Uterus (tissue), 4 donors: ENCODE data around the gene ANKRD13B. TPM values are rescaled to one million over a fixed set of nuclear protein-coding genes. Genes with fewer than 3 reads are reported as not detected.

Source experiments
- DNase-seq, 2 donors: peaks; one replicate each; pipeline ENCODE4 v3.0.0-alpha.2; 2019 to 2020
- H3K27ac ChIP-seq, 2 donors: fragments of 200-600 bp; sonication (generic); 1 replicate in 1 of 2; 2 replicates in 1 of 2; pipeline ENCODE4 v1.5.1; 2016 to 2018
- H3K27me3 ChIP-seq, 2 donors: fragments of 200-600 bp; sonication (generic); one replicate each; pipeline ENCODE4 v1.5.1; 2018 to 2019; ENCODE audit warnings: control low read depth in 1 of 2
- H3K36me3 ChIP-seq, 2 donors: fragments of 200-600 bp; sonication (generic); one replicate each; pipeline ENCODE4 v1.5.1; 2019; ENCODE audit warnings: control low read depth in 1 of 2
- H3K4me1 ChIP-seq, 2 donors: fragments of 200-600 bp; sonication (generic); one replicate each; pipeline ENCODE4 v1.5.1; 2018 to 2019; ENCODE audit warnings: control low read depth in 1 of 2
- H3K4me3 ChIP-seq, 2 donors: fragments of 200-600 bp; sonication (generic); 1 replicate in 1 of 2; 2 replicates in 1 of 2; pipeline ENCODE4 v1.5.1; 2018 to 2019; ENCODE audit warnings: mild to moderate bottlenecking in 1 of 2
- H3K9me3 ChIP-seq, 2 donors: fragments of 200-600 bp; sonication (generic); one replicate each; pipeline ENCODE4 v1.5.1; 2019; ENCODE audit warnings: control low read depth in 1 of 2
- POLR2A ChIP-seq, 2 donors: fragments of 450-650 bp; IDR thresholded peaks; one replicate each; pipeline ENCODE4 v1.6.1; 2016; ENCODE audit warnings: antibody characterized with exemption in 2 of 2, mild to moderate bottlenecking in 1 of 2, moderate library complexity in 1 of 2
- intact Hi-C: fragments of 100-400 bp; cut with DNase I; formaldehyde crosslinking; loops from one replicate; pipeline ENCODE4 v1.15.1; 2023; ENCODE audit warnings: low total_unique reads
- total RNA-seq, 4 donors: library from RNA; depleted of rRNA in 3 of 4; stranded (reverse); fragments of >200 nt in 3 of 4; gene quantifications; one replicate each; pipeline versions ENCODE4 v1.1.0 to v1.2.4, GENCODE V29; 2014 to 2023
- TF ChIP-seq, protein P1 (sequence below), 4 experiments: fragments of 200-600 bp in 2 of 4; fragments of 450-650 bp in 2 of 4; sonication (generic) in 2 of 4; IDR thresholded peaks; one replicate each; pipeline ENCODE4 v1.5.1; 2016 to 2019; ENCODE audit warnings: antibody characterized with exemption in 4 of 4, mild to moderate bottlenecking in 2 of 4, moderate library complexity in 1 of 4
- donor health status: DM: yes; HTN: yes; CAD: no.

ANKRD13B gene
- total RNA-seq, 4 donors from 2014 or later = 2.8 to 17.0 (median 12.7) TPM

- Histone ChIP-seq H3K27me3 (peaks cover 0 to 11% of the 10 kb centered on the region in 2 donors), H3K27ac (no peak overlapping the region), H3K4me3 (no peak overlapping the region), H3K4me1 (peaks cover 0 to 18% of the 10 kb centered on the region in 2 donors), H3K36me3 (no peaks in the 10 kb centered on the region), H3K9me3 (no peaks in the 10 kb centered on the region)
- intact Hi-C loops = no loop called here
- DNase-seq = no peak
- TF ChIP-seq, protein P1, sequence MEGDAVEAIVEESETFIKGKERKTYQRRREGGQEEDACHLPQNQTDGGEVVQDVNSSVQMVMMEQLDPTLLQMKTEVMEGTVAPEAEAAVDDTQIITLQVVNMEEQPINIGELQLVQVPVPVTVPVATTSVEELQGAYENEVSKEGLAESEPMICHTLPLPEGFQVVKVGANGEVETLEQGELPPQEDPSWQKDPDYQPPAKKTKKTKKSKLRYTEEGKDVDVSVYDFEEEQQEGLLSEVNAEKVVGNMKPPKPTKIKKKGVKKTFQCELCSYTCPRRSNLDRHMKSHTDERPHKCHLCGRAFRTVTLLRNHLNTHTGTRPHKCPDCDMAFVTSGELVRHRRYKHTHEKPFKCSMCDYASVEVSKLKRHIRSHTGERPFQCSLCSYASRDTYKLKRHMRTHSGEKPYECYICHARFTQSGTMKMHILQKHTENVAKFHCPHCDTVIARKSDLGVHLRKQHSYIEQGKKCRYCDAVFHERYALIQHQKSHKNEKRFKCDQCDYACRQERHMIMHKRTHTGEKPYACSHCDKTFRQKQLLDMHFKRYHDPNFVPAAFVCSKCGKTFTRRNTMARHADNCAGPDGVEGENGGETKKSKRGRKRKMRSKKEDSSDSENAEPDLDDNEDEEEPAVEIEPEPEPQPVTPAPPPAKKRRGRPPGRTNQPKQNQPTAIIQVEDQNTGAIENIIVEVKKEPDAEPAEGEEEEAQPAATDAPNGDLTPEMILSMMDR (IDR thresholded peaks at IDR 0.05) = no peak
- TF ChIP-seq POLR2A (IDR thresholded peaks at IDR 0.05) = no peak
Measured at GRCh38 chr17:29620779-29621500, 28.0 kb downstream of the ANKRD13B start.

DNA sequence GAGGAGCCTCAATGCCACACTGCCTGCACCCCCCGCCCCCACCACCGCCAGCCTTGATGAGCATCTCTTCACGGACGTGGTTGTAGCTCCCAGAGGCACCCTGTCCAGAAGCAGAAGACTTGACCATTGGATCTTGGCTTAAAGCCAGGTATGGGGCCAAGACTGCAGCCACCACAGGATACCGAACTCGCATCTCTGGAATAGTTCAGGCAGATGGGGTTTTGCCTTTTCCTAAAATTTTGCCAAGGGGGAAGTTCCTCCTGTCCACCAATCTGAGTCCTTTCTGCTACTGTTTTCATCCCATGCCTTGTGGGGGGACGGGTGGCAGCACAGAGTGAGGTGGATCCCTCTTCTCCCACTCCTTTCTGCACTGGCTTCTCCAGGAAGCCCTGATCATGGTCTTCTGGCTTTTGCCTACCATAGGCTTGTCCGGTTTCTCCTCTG lies 28.8 kb downstream of the ANKRD13B start:
- peaks cover 0 to 14% of the 10 kb centered on the region in 2 donors for H3K4me1 ChIP-seq
- TF ChIP-seq, protein P1 (IDR thresholded peaks at IDR 0.05) = no peak
- no peak for TF ChIP-seq POLR2A (IDR thresholded peaks at IDR 0.05)
- H3K36me3 ChIP-seq = no peaks in the 10 kb centered on the region
- no peaks in the 10 kb centered on the region for H3K9me3 ChIP-seq
- H3K4me3 ChIP-seq = peak overlapping the region; percentile 47 to 56
- no peak for DNase-seq
- intact Hi-C loops = no loop called here
- H3K27ac ChIP-seq = peak overlapping the region in 1 of 2 donors; percentile 51
- peaks cover 0 to 11% of the 10 kb centered on the region in 2 donors for H3K27me3 ChIP-seq

GRCh38 chr17:29622337-29623282 lies 29.7 kb downstream of the ANKRD13B start, which contains the start of gene CORO6:
TSS of gene CORO6 (minus strand) at chr17:29622912. CDS start at chr17:29621421, 1,491 bp downstream.
- TF ChIP-seq POLR2A (IDR thresholded peaks at IDR 0.05) = peak in 1 of 2 donors; percentile 14
- TF ChIP-seq, protein P1 (IDR thresholded peaks at IDR 0.05) = peak in 1 of 4 experiments; percentile 1
- Histone ChIP-seq H3K4me1 (peaks cover 0 to 5% of the 10 kb centered on the region in 2 donors), H3K36me3 (no peaks in the 10 kb centered on the region), H3K4me3 (peak within 1 kb of the TSS; percentile 47 to 56), H3K27me3 (peaks cover 0 to 5% of the 10 kb centered on the region in 2 donors), H3K9me3 (no peaks in the 10 kb centered on the region), H3K27ac (peak within 1 kb of the TSS in 1 of 2 donors; percentile 51)
- DNase-seq = peak in 1 of 2 donors; percentile 65
- intact Hi-C loops = no loop called here

- TF ChIP-seq POLR2A (IDR thresholded peaks at IDR 0.05) = no peak
- TF ChIP-seq, protein P1 (IDR thresholded peaks at IDR 0.05) = no peak
- intact Hi-C loops = no loop called here
- Histone ChIP-seq H3K4me3 (peak overlapping the region; percentile 47 to 56), H3K27me3 (no peaks in the 10 kb centered on the region), H3K4me1 (peaks cover 0 to 3% of the 10 kb centered on the region in 2 donors), H3K9me3 (no peaks in the 10 kb centered on the region), H3K27ac (peak overlapping the region in 1 of 2 donors; percentile 51), H3K36me3 (no peaks in the 10 kb centered on the region)
- DNase-seq = no peak
Measured at GRCh38 chr17:29623283-29623647, 30.3 kb downstream of the ANKRD13B start.
